MCF 10A (cell line): Measurements from ENCODE around the gene MTMR1. TPM values are rescaled to one million over a fixed set of nuclear protein-coding genes. Genes with fewer than 3 reads are reported as not detected.

Experiments
- Bru-seq: library from RNA; stranded (reverse); fragments of 400-500 nt; gene quantifications from one replicate; lab custom pipeline; 2021; lab: Mats Ljungman, UMichigan
- BruChase-seq, 2 experiments: library from RNA; stranded (reverse); fragments of 400-500 nt; gene quantifications; one replicate each; lab custom pipeline; 2021; lab: Mats Ljungman, UMichigan
- BruUV-seq: library from RNA; stranded (reverse); fragments of 400-500 nt; replicated peaks from 2 replicates; lab custom pipeline; 2021; lab: Mats Ljungman, UMichigan
- CTCF ChIA-PET: fragments of 300-600 bp; sonication (Branson Sonifier 250); formaldehyde crosslinking; extraction: SDS; loops from one replicate; lab custom pipeline; 2021; ENCODE audit warnings: antibody characterized with exemption, inconsistent platforms; lab: Yijun Ruan, JAX
- POLR2A ChIA-PET: fragments of 300-600, 350-650 bp; sonication (Branson Sonifier 250); formaldehyde crosslinking; extraction: SDS; loops from one replicate; lab custom pipeline; 2020; ENCODE audit warnings: antibody characterized with exemption, inconsistent platforms; lab: Yijun Ruan, JAX
- DNase-seq: peaks from one replicate; pipeline ENCODE4 v3.0.0-alpha.2; 2018; ENCODE audit not compliant: unreplicated experiment
- H3K27ac Mint-ChIP-seq: one replicate; pipeline ENCODE4 v1.8.0; 2022; ENCODE audit warnings: mild to moderate bottlenecking, low read depth, mixed read lengths; ENCODE audit not compliant: unreplicated experiment
- H3K27me3 Mint-ChIP-seq: one replicate; pipeline ENCODE4 v1.8.0; 2022; ENCODE audit warnings: mixed read lengths; ENCODE audit not compliant: insufficient read depth, unreplicated experiment
- H3K36me3 Mint-ChIP-seq: one replicate; pipeline ENCODE4 v1.8.0; 2022; ENCODE audit warnings: mild to moderate bottlenecking, moderate library complexity, mixed read lengths; ENCODE audit not compliant: insufficient read depth, unreplicated experiment
- H3K4me1 Mint-ChIP-seq: one replicate; pipeline ENCODE4 v1.8.0; 2022; ENCODE audit warnings: mixed read lengths; ENCODE audit not compliant: insufficient read depth, unreplicated experiment
- H3K4me3 Mint-ChIP-seq: one replicate; pipeline ENCODE4 v1.8.0; 2022; ENCODE audit warnings: mild to moderate bottlenecking, moderate library complexity, mixed read lengths; ENCODE audit not compliant: unreplicated experiment
- H3K9me3 Mint-ChIP-seq: one replicate; pipeline ENCODE4 v1.8.0; 2022; ENCODE audit warnings: mixed read lengths; ENCODE audit not compliant: unreplicated experiment
- CTCF ChIP-seq: fragments of 200-600 bp; IDR thresholded peaks from one replicate; pipeline ENCODE4 v1.8.0; 2022; ENCODE audit warnings: antibody characterized with exemption, mild to moderate bottlenecking; ENCODE audit not compliant: unreplicated experiment
- intact Hi-C: fragments of 100-400 bp; cut with micrococcal nuclease; formaldehyde crosslinking; loops from 2 replicates; pipeline ENCODE4 v1.14.1; 2022
- long read RNA-seq: library from polyadenylated mRNA; stranded (forward); transcript quantifications from one replicate; pipeline ENCODE4 v2.0.0, GENCODE V29; 2022
- total RNA-seq: library from RNA; stranded (reverse); gene quantifications from 2 replicates; pipeline ENCODE4 v1.2.3, GENCODE V29; 2022

Gene MTMR1
- total RNA-seq, result 21.8 and 24.7 TPM in 2 replicates
- Bru-seq, nascent RNA, result percentile 72 among the genes with signal in this experiment
- percentile 73 among the genes with signal in this experiment for BruChase-seq, experiment 1, labeled RNA remaining after a 6-hour chase
- BruChase-seq, experiment 2, labeled RNA remaining after a 2-hour chase, result percentile 67 among the genes with signal in this experiment
- long read RNA-seq, full-length matches to known transcripts, result 1 of 43 reads
- long read RNA-seq, partial matches to known transcripts, result 39 of 43 reads
- long read RNA-seq, other reads (novel, unspliced or antisense), result 3 of 43 reads

- ChIA-PET POLR2A (interaction anchor here (0.6 to 2.7 kb wide), 4 partner anchors 9 to 753 kb away, joined by 3 to 12 read pairs (median 3); no protein-coding TSS in a partner anchor), CTCF (interaction anchor here (1.0 to 3.2 kb wide), 3 partner anchors 9 to 753 kb away, joined by 4 to 11 read pairs (median 4); no protein-coding TSS in a partner anchor)
- DNase-seq, result no peak
- Mint-ChIP-seq H3K4me1 (peaks cover 14% of the 10 kb centered on the region), H3K36me3 (peaks cover 16% of the 10 kb centered on the region), H3K4me3 (peak within 1 kb of the TSS; percentile 75), H3K27ac (peak within 1 kb of the TSS; percentile 69), H3K9me3 (peaks cover 5% of the 10 kb centered on the region), H3K27me3 (peaks cover 14% of the 10 kb centered on the region)
- intact Hi-C loops, result no loop called here
- no peak for TF ChIP-seq CTCF
- BruUV-seq, result no TSS peak
Measured at GRCh38 chrX:150692831-150693724, at the start of gene MTMR1. Gene MTMR1 (plus strand): TSS chrX:150693396. CDS start chrX:150693531, 135 bp downstream.

- intact Hi-C loops, result loop anchor here (2.0 kb wide), 1 partner anchor 279 kb away; no protein-coding TSS in a partner anchor
Measured at GRCh38 chrX:150643958-150644357, 49.2 kb upstream of the MTMR1 start.

GRCh38 chrX:150644422-150644821 is 48.8 kb upstream of the MTMR1 start:
- ChIA-PET POLR2A (interaction anchor here (1.8 kb wide), 1 partner anchor 8 kb away, joined by 9 read pairs; no protein-coding TSS in a partner anchor), CTCF (interaction anchor here (0.9 to 1.7 kb wide), 4 partner anchors 87 to 681 kb away, joined by 3 to 5 read pairs (median 4); no protein-coding TSS in a partner anchor)
- no peak overlapping the region for H3K27ac Mint-ChIP-seq
- no peak for DNase-seq
- H3K4me1 Mint-ChIP-seq, result no peaks in the 10 kb centered on the region
- BruUV-seq, result no TSS peak
- intact Hi-C loops, result no loop called here
- H3K9me3 Mint-ChIP-seq, result no peaks in the 10 kb centered on the region
- no peaks in the 10 kb centered on the region for H3K27me3 Mint-ChIP-seq
- no peak for TF ChIP-seq CTCF
- H3K4me3 Mint-ChIP-seq, result no peak overlapping the region
- peaks cover 21% of the 10 kb centered on the region for H3K36me3 Mint-ChIP-seq

More at GRCh38 chrX:150643958-150644357, 49.2 kb upstream of the MTMR1 start:
- DNase-seq, result no peak
- Mint-ChIP-seq H3K27me3 (no peaks in the 10 kb centered on the region), H3K4me1 (no peaks in the 10 kb centered on the region), H3K36me3 (peaks cover 21% of the 10 kb centered on the region), H3K27ac (no peak overlapping the region), H3K4me3 (no peak overlapping the region), H3K9me3 (no peaks in the 10 kb centered on the region)
- no peak for TF ChIP-seq CTCF
- BruUV-seq, result no TSS peak
- ChIA-PET POLR2A (no interaction called here), CTCF (interaction anchor here (0.7 to 1.2 kb wide), 3 partner anchors 279 to 673 kb away, joined by 3 read pairs; no protein-coding TSS in a partner anchor)
